HG03066 (cell line): Measurements from ENCODE around the gene INSYN2B.

Experiments
- ATAC-seq: cut with Tn5 transposase; IDR thresholded peaks from one replicate; pipeline ENCODE4 v1.9.1; 2021; ENCODE audit warnings: low read depth; ENCODE audit not compliant: unreplicated experiment

INSYN2B gene

GRCh38 chr5:169817031-169817430, 163.3 kb downstream of the INSYN2B start:
- no peak for ATAC-seq

GRCh38 chr5:169814522-169814921, 165.8 kb downstream of the INSYN2B start:
- no peak for ATAC-seq
